ENCODE results near the gene KLC1.

GRCh38 chr14:103684471-103684870 lies 55.5 kb downstream of the KLC1 start:
- no peak for TF ChIP-seq POLR2AphosphoS5 (IDR thresholded peaks at IDR 0.05; ENCODE audit: low read depth, low read length)
- no peak for TF ChIP-seq REST (IDR thresholded peaks at IDR 0.05; ENCODE audit: insufficient read depth in 1 of 2, low read depth in 2 of 2, low read length in 2 of 2)
